Stimulated activated naive B cell treated with anti-CD40 and anti-IgM and Interleukin-4, amounts not matched to agents 10 μg/mL and 1 μg/mL and 100 μg/mL, for 72 hours (primary cell): ENCODE data around the gene GOLGA7B.
"Not testable (repeated sequence)": the region's sequence is repeated elsewhere in the genome, so short reads cannot be mapped to it uniquely, and the experiment has no call there.

Source experiments
- ATAC-seq, 2 donors: fragments of 150-1000 bp; cut with Tn5 transposase; replicated peaks; 2 replicates each; pipeline ENCODE4 v1.10.0; 2021; ENCODE audit warnings: moderate library complexity in 1 of 2
- DNase-seq: peaks from one replicate; pipeline ENCODE4 v3.0.0; 2021
- H3K27ac Mint-ChIP-seq: one replicate; pipeline ENCODE4 v1.8.0; 2022; ENCODE audit warnings: mild to moderate bottlenecking, mixed read lengths
- H3K27me3 Mint-ChIP-seq, 2 donors: one replicate each; pipeline ENCODE4 v1.8.0; 2022; ENCODE audit warnings: mixed read lengths in 2 of 2
- H3K36me3 Mint-ChIP-seq, 2 donors: one replicate each; pipeline ENCODE4 v1.8.0; 2022; ENCODE audit warnings: mixed read lengths in 2 of 2, mild to moderate bottlenecking in 1 of 2
- H3K4me1 Mint-ChIP-seq, 2 donors: one replicate each; pipeline ENCODE4 v1.8.0; 2022; ENCODE audit warnings: mixed read lengths in 2 of 2, mild to moderate bottlenecking in 1 of 2
- H3K4me3 Mint-ChIP-seq, 2 donors: one replicate each; pipeline ENCODE4 v1.8.0; 2022; ENCODE audit warnings: mild to moderate bottlenecking in 2 of 2, mixed read lengths in 2 of 2, moderate library complexity in 1 of 2
- H3K9me3 Mint-ChIP-seq, 2 donors: one replicate each; pipeline ENCODE4 v1.8.0; 2022; ENCODE audit warnings: mixed read lengths in 2 of 2, mild to moderate bottlenecking in 1 of 2

The GOLGA7B gene

GRCh38 chr10:97822261-97822687 is 27.4 kb upstream of the GOLGA7B start:
- Mint-ChIP-seq H3K4me3 (no peak overlapping the region), H3K36me3 (no peaks in the 10 kb centered on the region), H3K9me3 (no peaks in the 10 kb centered on the region), H3K27ac (no peak overlapping the region), H3K4me1 (no peaks in the 10 kb centered on the region), H3K27me3 (peaks cover 5 to 6% of the 10 kb centered on the region in 2 donors)
- ATAC-seq = peak in 1 of 2 donors; percentile 36
- no peak for DNase-seq

- no peaks in the 10 kb centered on the region for H3K36me3 Mint-ChIP-seq
These were observed 25.9 kb upstream of the GOLGA7B start for GRCh38 chr10:97823734-97824133.

GRCh38 chr10:97825020-97825760 is 24.5 kb upstream of the GOLGA7B start:
- no peaks in the 10 kb centered on the region for H3K9me3 Mint-ChIP-seq
- H3K27ac Mint-ChIP-seq = no peak overlapping the region
- H3K4me1 Mint-ChIP-seq = no peaks in the 10 kb centered on the region
- ATAC-seq (no peak), DNase-seq (no peak)
- H3K4me3 Mint-ChIP-seq = no peak overlapping the region
- H3K36me3 Mint-ChIP-seq = no peaks in the 10 kb centered on the region
- peaks cover 0 to 6% of the 10 kb centered on the region in 2 donors for H3K27me3 Mint-ChIP-seq

More at GRCh38 chr10:97823734-97824133, 25.9 kb upstream of the GOLGA7B start:
- H3K27me3 Mint-ChIP-seq = no peaks in the 10 kb centered on the region
- DNase-seq (no peak), ATAC-seq (no peak)
- H3K9me3 Mint-ChIP-seq = no peaks in the 10 kb centered on the region
- H3K4me1 Mint-ChIP-seq = no peaks in the 10 kb centered on the region
- no peak overlapping the region for H3K27ac Mint-ChIP-seq
- no peak overlapping the region for H3K4me3 Mint-ChIP-seq

GRCh38 chr10:97826892-97827291 is 22.8 kb upstream of the GOLGA7B start:
- peaks cover 6 to 10% of the 10 kb centered on the region in 2 donors for H3K27me3 Mint-ChIP-seq
- no peak overlapping the region for H3K4me3 Mint-ChIP-seq
- no peaks in the 10 kb centered on the region for H3K36me3 Mint-ChIP-seq
- no peaks in the 10 kb centered on the region for H3K9me3 Mint-ChIP-seq
- ATAC-seq = no peak
- H3K27ac Mint-ChIP-seq = no peak overlapping the region
- DNase-seq = no peak
- H3K4me1 Mint-ChIP-seq = no peaks in the 10 kb centered on the region

GRCh38 chr10:97827702-97828291 is 21.8 kb upstream of the GOLGA7B start:
- no peaks in the 10 kb centered on the region for H3K9me3 Mint-ChIP-seq
- no peak for DNase-seq
- H3K27me3 Mint-ChIP-seq = peaks cover 8 to 12% of the 10 kb centered on the region in 2 donors
- no peak for ATAC-seq
- H3K4me1 Mint-ChIP-seq = no peaks in the 10 kb centered on the region
- H3K27ac Mint-ChIP-seq = no peak overlapping the region
- H3K4me3 Mint-ChIP-seq = no peak overlapping the region
- H3K36me3 Mint-ChIP-seq = no peaks in the 10 kb centered on the region

- peaks cover 8 to 18% of the 10 kb centered on the region in 2 donors for H3K27me3 Mint-ChIP-seq
- H3K9me3 Mint-ChIP-seq = no peaks in the 10 kb centered on the region
- ATAC-seq (no peak), DNase-seq (no peak)
- no peak overlapping the region for H3K27ac Mint-ChIP-seq
- H3K4me1 Mint-ChIP-seq = no peaks in the 10 kb centered on the region
- no peaks in the 10 kb centered on the region for H3K36me3 Mint-ChIP-seq
- no peak overlapping the region for H3K4me3 Mint-ChIP-seq
These were observed 20.9 kb upstream of the GOLGA7B start for GRCh38 chr10:97828721-97829120.

- Mint-ChIP-seq H3K27ac (no peak overlapping the region), H3K9me3 (no peaks in the 10 kb centered on the region), H3K4me3 (no peak overlapping the region), H3K36me3 (no peaks in the 10 kb centered on the region), H3K4me1 (no peaks in the 10 kb centered on the region), H3K27me3 (peaks cover 8 to 24% of the 10 kb centered on the region in 2 donors)
- no peak for DNase-seq
- ATAC-seq = no peak
These were observed 19.6 kb upstream of the GOLGA7B start for GRCh38 chr10:97830064-97830463.

GRCh38 chr10:97831259-97831658 is 18.4 kb upstream of the GOLGA7B start:
- Mint-ChIP-seq H3K36me3 (no peaks in the 10 kb centered on the region), H3K27ac (no peak overlapping the region), H3K27me3 (peaks cover 11 to 27% of the 10 kb centered on the region in 2 donors), H3K4me3 (no peak overlapping the region), H3K4me1 (no peaks in the 10 kb centered on the region), H3K9me3 (peaks cover under 1 to 2% of the 10 kb centered on the region in 2 donors)
- ATAC-seq = no peak
- no peak for DNase-seq

- Mint-ChIP-seq H3K4me1 (no peaks in the 10 kb centered on the region), H3K27me3 (peaks cover 18 to 38% of the 10 kb centered on the region in 2 donors), H3K27ac (no peak overlapping the region), H3K4me3 (no peak overlapping the region), H3K36me3 (no peaks in the 10 kb centered on the region), H3K9me3 (peaks cover 2 to 6% of the 10 kb centered on the region in 2 donors)
- ATAC-seq (no peak), DNase-seq (no peak)
These were observed 13.2 kb upstream of the GOLGA7B start for GRCh38 chr10:97836446-97836845.

- peaks cover 2 to 6% of the 10 kb centered on the region in 2 donors for H3K9me3 Mint-ChIP-seq
- DNase-seq (no peak), ATAC-seq (no peak)
- no peaks in the 10 kb centered on the region for H3K4me1 Mint-ChIP-seq
- no peaks in the 10 kb centered on the region for H3K36me3 Mint-ChIP-seq
- peaks cover 17 to 38% of the 10 kb centered on the region in 2 donors for H3K27me3 Mint-ChIP-seq
- no peak overlapping the region for H3K27ac Mint-ChIP-seq
- no peak overlapping the region for H3K4me3 Mint-ChIP-seq
These were observed 11.6 kb upstream of the GOLGA7B start for GRCh38 chr10:97838091-97838490.

GRCh38 chr10:97841166-97841565 is 8.5 kb upstream of the GOLGA7B start:
- not testable (repeated sequence) for H3K4me1 Mint-ChIP-seq, ATAC-seq

GRCh38 chr10:97842114-97842513 is 7.5 kb upstream of the GOLGA7B start:
- not testable (repeated sequence) for H3K36me3 Mint-ChIP-seq, H3K9me3 Mint-ChIP-seq, DNase-seq, H3K4me3 Mint-ChIP-seq, H3K27ac Mint-ChIP-seq, H3K4me1 Mint-ChIP-seq, ATAC-seq
- H3K27me3 Mint-ChIP-seq = peaks cover 11 to 14% of the 10 kb centered on the region in 2 donors

More at GRCh38 chr10:97841166-97841565, 8.5 kb upstream of the GOLGA7B start:
- H3K36me3 Mint-ChIP-seq, H3K27ac Mint-ChIP-seq, H3K4me3 Mint-ChIP-seq, DNase-seq, H3K9me3 Mint-ChIP-seq: not testable (repeated sequence)
- peaks cover 16 to 24% of the 10 kb centered on the region in 2 donors for H3K27me3 Mint-ChIP-seq

GRCh38 chr10:97842656-97843280 is 6.9 kb upstream of the GOLGA7B start:
- DNase-seq = no peak
- peaks cover 8 to 10% of the 10 kb centered on the region in 2 donors for H3K27me3 Mint-ChIP-seq
- H3K4me3 Mint-ChIP-seq = no peak overlapping the region
- ATAC-seq = no peak
- H3K36me3 Mint-ChIP-seq = no peaks in the 10 kb centered on the region
- H3K4me1 Mint-ChIP-seq = no peaks in the 10 kb centered on the region
- H3K27ac Mint-ChIP-seq = no peak overlapping the region
- H3K9me3 Mint-ChIP-seq = no peaks in the 10 kb centered on the region

- Mint-ChIP-seq H3K9me3 (no peaks in the 10 kb centered on the region), H3K36me3 (no peaks in the 10 kb centered on the region), H3K27ac (no peak overlapping the region), H3K4me3 (no peak overlapping the region), H3K27me3 (peaks cover 6 to 10% of the 10 kb centered on the region in 2 donors), H3K4me1 (no peaks in the 10 kb centered on the region)
- no peak for ATAC-seq
- DNase-seq = no peak
These were observed 6.4 kb upstream of the GOLGA7B start for GRCh38 chr10:97843281-97843671.

- H3K4me1 Mint-ChIP-seq, ATAC-seq, H3K36me3 Mint-ChIP-seq, H3K4me3 Mint-ChIP-seq, H3K27ac Mint-ChIP-seq, H3K9me3 Mint-ChIP-seq, DNase-seq: not testable (repeated sequence)
- peaks cover 9 to 12% of the 10 kb centered on the region in 2 donors for H3K27me3 Mint-ChIP-seq
These were observed 5.7 kb upstream of the GOLGA7B start for GRCh38 chr10:97843972-97844371.
